ENCODE measurements around the gene NEK1. TPM values are rescaled to one million over a fixed set of nuclear protein-coding genes. Genes with fewer than 3 reads are reported as not detected.

The NEK1 gene
- total and polyA plus RNA-seq, 2 of the 8 experiments (the other 6 are each of a cell fraction or from before 2014, with no cell fraction given): 3.9 to 11.7 TPM

GRCh38 chr4:169369634-169370033, 242.7 kb downstream of the NEK1 start:
- FAIRE-seq (no peak), DNase-seq (ENCODE audit: low read depth in 1 of 2, low spot score in 2 of 2) (peak in 1 of 2 experiments; percentile 9)
- Histone ChIP-seq H4K8ac (ENCODE audit: extremely low read depth, insufficient read depth, low read length) (no peak overlapping the region), H3K79me2 (ENCODE audit: control insufficient read depth in 1 of 2, insufficient read depth in 2 of 2, low read length in 2 of 2) (no peaks in the 10 kb centered on the region), H3K14ac (ENCODE audit: insufficient read length) (no peak overlapping the region), H2BK12ac (ENCODE audit: low read depth, low read length) (no peak overlapping the region), H4K5ac (ENCODE audit: insufficient read length, low read depth, low read length) (no peak overlapping the region), H3K9ac (replicated peaks in 1 of 4; ENCODE audit: extremely low read depth in 1 of 4, low read depth in 3 of 4, low read length in 3 of 4) (no peak overlapping the region), H4K20me1 (replicated peaks in 1 of 2; ENCODE audit: control insufficient read depth in 1 of 2, insufficient read depth in 2 of 2, low read length in 2 of 2) (no peaks in the 10 kb centered on the region), H2BK15ac (ENCODE audit: low read length) (no peak overlapping the region), H2AFZ (ENCODE audit: low read length) (0 out of 2 replicates have a peak overlapping the region, but pooled peaks have one; percentile 22), H3K4ac (replicated peaks; ENCODE audit: insufficient read length, low read depth, low read length) (no peak overlapping the region), H3K4me2 (ENCODE audit: insufficient read depth in 1 of 2, low read depth in 2 of 2, low read length in 2 of 2) (no peak overlapping the region), H4K91ac (replicated peaks; ENCODE audit: insufficient read length, low read length) (no peak overlapping the region), H3K18ac (ENCODE audit: extremely low read depth, low read length) (no peak overlapping the region), H3K9me3 (ENCODE audit: insufficient read depth in 2 of 2, low read depth in 1 of 2, low read length in 1 of 2) (peaks cover 0 to 2% of the 10 kb centered on the region in 2 experiments; a peak in 1 of 4 replicates), H2BK120ac (replicated peaks; ENCODE audit: low read depth, low read length) (no peak overlapping the region), H3K23ac (ENCODE audit: insufficient read length) (no peak overlapping the region), H3K4me1 (replicated peaks in 1 of 4; ENCODE audit: control insufficient read depth in 3 of 4, insufficient read depth in 4 of 4, low read length in 3 of 4) (no peaks in the 10 kb centered on the region), H2AK5ac (ENCODE audit: low read depth, low read length) (no peak overlapping the region), H3K36me3 (ENCODE audit: control insufficient read depth in 2 of 4, insufficient read depth in 4 of 4, low read length in 3 of 4) (no peaks in the 10 kb centered on the region), H3K23me2 (ENCODE audit: low read depth, low read length) (no peaks in the 10 kb centered on the region), H3K27ac (ENCODE audit: low read depth, low read length) (no peak overlapping the region), H3K27me3 (replicated peaks in 1 of 4; ENCODE audit: control insufficient read depth in 3 of 4, extremely low read depth in 1 of 4, insufficient read depth in 3 of 4, low read length in 3 of 4) (no peaks in the 10 kb centered on the region), H3K4me3 (ENCODE audit: extremely low read depth in 1 of 4, insufficient read depth in 2 of 4, low read depth in 3 of 4, low read length in 4 of 4) (no peak overlapping the region), H2BK5ac (ENCODE audit: low read depth, low read length) (no peak overlapping the region), H3K56ac (replicated peaks; ENCODE audit: insufficient read length, low read depth, low read length) (no peak overlapping the region), H3K79me1 (ENCODE audit: low read depth, low read length) (no peaks in the 10 kb centered on the region), H2BK20ac (ENCODE audit: low read length) (no peak overlapping the region)
- TF ChIP-seq RAD21 (IDR thresholded peaks at IDR 0.05 in 1 of 2, conservative IDR thresholded peaks at IDR 0.05 in 1 of 2; ENCODE audit: low read depth in 2 of 2, low read length in 2 of 2): peak; percentile 70 to 75
- TF ChIP-seq KDM5A (IDR thresholded peaks at IDR 0.05; ENCODE audit: low read length): no peak
- TF ChIP-seq FOSL1 (IDR thresholded peaks at IDR 0.05; ENCODE audit: insufficient read depth, low read depth, low read length): no peak
- TF ChIP-seq, protein P1, sequence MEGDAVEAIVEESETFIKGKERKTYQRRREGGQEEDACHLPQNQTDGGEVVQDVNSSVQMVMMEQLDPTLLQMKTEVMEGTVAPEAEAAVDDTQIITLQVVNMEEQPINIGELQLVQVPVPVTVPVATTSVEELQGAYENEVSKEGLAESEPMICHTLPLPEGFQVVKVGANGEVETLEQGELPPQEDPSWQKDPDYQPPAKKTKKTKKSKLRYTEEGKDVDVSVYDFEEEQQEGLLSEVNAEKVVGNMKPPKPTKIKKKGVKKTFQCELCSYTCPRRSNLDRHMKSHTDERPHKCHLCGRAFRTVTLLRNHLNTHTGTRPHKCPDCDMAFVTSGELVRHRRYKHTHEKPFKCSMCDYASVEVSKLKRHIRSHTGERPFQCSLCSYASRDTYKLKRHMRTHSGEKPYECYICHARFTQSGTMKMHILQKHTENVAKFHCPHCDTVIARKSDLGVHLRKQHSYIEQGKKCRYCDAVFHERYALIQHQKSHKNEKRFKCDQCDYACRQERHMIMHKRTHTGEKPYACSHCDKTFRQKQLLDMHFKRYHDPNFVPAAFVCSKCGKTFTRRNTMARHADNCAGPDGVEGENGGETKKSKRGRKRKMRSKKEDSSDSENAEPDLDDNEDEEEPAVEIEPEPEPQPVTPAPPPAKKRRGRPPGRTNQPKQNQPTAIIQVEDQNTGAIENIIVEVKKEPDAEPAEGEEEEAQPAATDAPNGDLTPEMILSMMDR (IDR thresholded peaks at IDR 0.05; ENCODE audit: control extremely low read depth in 1 of 3, insufficient read depth in 1 of 3, low read depth in 1 of 3, low read length in 3 of 3): peak; percentile 6 to 30 (median 28); a peak in 3 of 4 replicates
- TF ChIP-seq YY1 (IDR thresholded peaks at IDR 0.05; ENCODE audit: low read depth, low read length): 0 out of 2 replicates have a peak, but pooled peaks have one; percentile 20
- TF ChIP-seq E2F6 (IDR thresholded peaks at IDR 0.05): peak; percentile 49
- POLR2A ChIA-PET (ENCODE audit: partially characterized antibody): no interaction called here
- CTCF ChIA-PET (ENCODE audit: partially characterized antibody): interaction anchor here (0.8 kb wide), 1 partner anchor 109 kb away, joined by 3 read pairs; no protein-coding TSS in a partner anchor
- 92% methylated on average over 6 of the region's 6 CpGs; no CpG with 5 or more reads in 1 of the 2 experiments for WGBS, 2 experiments (ENCODE audit: extremely low coverage in 1 of 2, insufficient coverage in 1 of 2, insufficient read length in 1 of 2, insufficient replicate concordance in 2 of 2, low coverage in 1 of 2, low lambda C conversion rate in 2 of 2, missing lambda C conversion rate in 1 of 2)
